RWPE1 (cell line): ENCODE measurements around the gene ARV1.
A peak's percentile ranks its signal among the peaks of the same experiment; 100 is the strongest.

ENCODE experiments used
- CTCF ChIA-PET: fragments of 350-600 bp; sonication (Branson Sonifier 250); formaldehyde crosslinking; extraction: SDS; loops from one replicate; lab custom pipeline; 2021; lab: Yijun Ruan, JAX
- POLR2A ChIA-PET: fragments of 400-600 bp; formaldehyde crosslinking; extraction: SDS; loops from one replicate; lab custom pipeline; 2020; ENCODE audit warnings: antibody characterized with exemption; ENCODE audit not compliant: low non-redundant PET; lab: Yijun Ruan, JAX
- DNase-seq: peaks from one replicate; pipeline ENCODE4 v3.0.0; 2012; ENCODE audit warnings: low spot score
- H3K27ac ChIP-seq: fragments of 450-650 bp; 2 replicates; pipeline ENCODE4 v1.5.1; 2017
- TF ChIP-seq, protein P1 (sequence below): fragments of 450-650 bp; conservative IDR thresholded peaks from 2 replicates; pipeline ENCODE4 v1.5.1; 2017; ENCODE audit warnings: low read depth, mild to moderate bottlenecking

The ARV1 gene

DNA sequence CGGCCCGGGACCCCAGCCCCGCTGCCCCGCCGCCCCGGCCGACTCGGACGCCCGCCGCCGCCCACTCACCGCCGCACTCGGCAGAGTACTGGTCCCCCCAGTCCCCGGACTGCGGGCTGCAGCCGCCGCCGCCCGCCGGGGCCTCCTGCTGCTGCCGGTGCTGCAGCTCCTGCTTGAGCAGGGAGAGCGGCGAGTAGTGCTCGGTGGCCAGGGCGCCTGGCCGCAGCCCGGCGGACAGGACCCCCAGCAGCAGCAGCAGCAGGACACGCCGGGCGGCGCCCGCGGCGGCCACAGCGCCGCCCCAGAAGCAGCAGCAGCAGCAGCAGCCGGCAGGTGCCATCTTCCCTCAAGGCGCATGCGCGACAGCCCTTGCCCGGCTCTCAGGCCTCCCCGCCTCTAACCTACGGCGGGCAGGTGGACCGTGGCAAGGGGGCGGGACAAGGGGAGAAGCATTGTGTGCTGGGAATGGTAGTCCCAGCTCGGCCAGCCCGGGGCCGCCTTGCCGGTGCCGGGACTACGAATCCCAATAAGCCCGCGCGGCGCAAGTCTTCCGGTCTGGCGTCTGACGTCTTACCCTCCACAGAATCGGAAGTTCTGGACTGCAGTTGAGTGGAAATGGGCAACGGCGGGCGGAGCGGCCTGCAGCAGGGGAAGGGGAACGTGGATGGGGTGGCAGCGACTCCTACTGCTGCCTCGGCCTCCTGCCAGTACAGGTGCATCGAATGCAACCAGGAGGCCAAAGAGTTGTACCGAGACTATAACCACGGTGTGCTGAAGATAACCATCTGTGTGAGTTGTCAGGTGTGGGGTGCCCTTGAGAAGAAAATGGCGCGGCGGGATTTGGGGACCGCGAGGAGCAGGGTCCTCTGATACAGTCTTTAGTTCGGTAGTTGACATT, at the start of gene ARV1, which contains the start of gene TTC13:
TSS of gene ARV1 (plus strand) at position 604 of the 898 bp plus-strand sequence. CDS start at position 616, 12 bp downstream.
TSS of gene TTC13 (minus strand) at position 371 of the 898 bp plus-strand sequence. CDS start at position 340, 31 bp downstream.
- peak; percentile 98 for DNase-seq
- TF ChIP-seq, protein P1, sequence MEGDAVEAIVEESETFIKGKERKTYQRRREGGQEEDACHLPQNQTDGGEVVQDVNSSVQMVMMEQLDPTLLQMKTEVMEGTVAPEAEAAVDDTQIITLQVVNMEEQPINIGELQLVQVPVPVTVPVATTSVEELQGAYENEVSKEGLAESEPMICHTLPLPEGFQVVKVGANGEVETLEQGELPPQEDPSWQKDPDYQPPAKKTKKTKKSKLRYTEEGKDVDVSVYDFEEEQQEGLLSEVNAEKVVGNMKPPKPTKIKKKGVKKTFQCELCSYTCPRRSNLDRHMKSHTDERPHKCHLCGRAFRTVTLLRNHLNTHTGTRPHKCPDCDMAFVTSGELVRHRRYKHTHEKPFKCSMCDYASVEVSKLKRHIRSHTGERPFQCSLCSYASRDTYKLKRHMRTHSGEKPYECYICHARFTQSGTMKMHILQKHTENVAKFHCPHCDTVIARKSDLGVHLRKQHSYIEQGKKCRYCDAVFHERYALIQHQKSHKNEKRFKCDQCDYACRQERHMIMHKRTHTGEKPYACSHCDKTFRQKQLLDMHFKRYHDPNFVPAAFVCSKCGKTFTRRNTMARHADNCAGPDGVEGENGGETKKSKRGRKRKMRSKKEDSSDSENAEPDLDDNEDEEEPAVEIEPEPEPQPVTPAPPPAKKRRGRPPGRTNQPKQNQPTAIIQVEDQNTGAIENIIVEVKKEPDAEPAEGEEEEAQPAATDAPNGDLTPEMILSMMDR, result peak; percentile 75
- ChIA-PET CTCF (interaction anchor here (0.6 to 1.8 kb wide), 6 partner anchors 53 to 1505 kb away, joined by 3 to 7 read pairs (median 4); no protein-coding TSS in a partner anchor), POLR2A (no interaction called here)
- H3K27ac ChIP-seq, result peak within 1 kb of the TSS; percentile 67

DNA sequence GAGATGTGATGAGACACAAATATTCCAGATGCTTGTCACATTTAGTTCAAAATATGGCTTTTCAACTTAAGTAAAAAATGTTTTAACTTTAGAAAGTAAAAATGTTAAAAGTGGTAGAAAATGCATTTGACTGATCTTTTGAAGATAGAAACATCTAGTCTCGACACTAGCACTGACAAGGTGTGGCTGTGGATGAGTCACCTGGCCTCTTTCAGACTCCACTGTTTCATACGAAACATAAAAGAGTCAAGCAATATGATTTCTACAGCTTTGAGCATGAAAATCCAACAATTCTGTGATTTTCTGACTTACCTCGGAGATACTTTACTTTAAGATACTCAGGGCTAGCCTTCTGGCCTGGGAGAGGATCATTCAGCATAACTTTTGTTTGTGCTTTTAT, 47.9 kb upstream of the ARV1 start:
- TF ChIP-seq, protein P1, result no peak
- peak; percentile 20 for DNase-seq
- H3K27ac ChIP-seq, result no peak overlapping the region
- POLR2A ChIA-PET, result no interaction called here
- CTCF ChIA-PET, result no interaction called here

DNA sequence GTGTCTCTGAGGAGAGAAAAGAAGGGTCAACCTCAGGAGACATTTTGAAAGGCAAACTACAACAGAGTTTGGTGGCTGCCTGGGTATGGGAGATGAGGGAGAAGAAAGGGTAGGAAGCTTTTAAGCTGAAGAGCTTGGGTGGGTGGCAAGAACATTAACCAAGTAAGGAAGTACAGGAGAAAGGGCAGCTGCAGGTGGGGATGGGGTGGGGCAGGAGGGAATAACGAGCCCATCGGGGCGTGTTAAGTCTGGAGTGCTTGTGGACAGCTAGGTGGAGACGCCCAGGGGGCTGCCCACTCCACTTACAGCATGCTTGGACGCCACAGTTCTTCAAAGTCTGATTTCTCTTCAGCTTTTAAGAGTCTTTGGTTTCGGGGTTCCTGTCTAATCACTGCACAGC, 43.0 kb upstream of the ARV1 start:
- TF ChIP-seq, protein P1, result no peak
- no peak for DNase-seq
- H3K27ac ChIP-seq, result no peak overlapping the region
- ChIA-PET CTCF (interaction anchor here (0.6 kb wide), 1 partner anchor 9 kb away, joined by 3 read pairs; no protein-coding TSS in a partner anchor), POLR2A (no interaction called here)

DNA sequence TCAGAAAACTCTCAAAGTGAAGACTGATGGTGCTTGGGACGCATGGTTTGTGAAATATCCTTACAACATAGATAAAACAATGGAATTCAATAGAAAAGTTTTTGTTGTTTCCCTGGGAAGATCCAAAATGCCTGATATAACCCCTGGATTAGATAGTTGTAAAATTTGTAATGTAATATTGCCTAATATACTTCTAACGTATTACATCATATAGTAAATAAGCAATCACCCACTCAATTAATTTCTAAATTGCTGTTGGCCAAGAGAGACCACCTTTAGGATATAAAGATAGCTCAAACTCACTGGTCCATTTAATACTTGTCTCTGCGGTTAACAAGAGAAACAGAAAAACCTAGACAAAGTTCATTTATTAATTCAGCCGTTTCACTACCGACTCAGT, 42.4 kb upstream of the ARV1 start:
- TF ChIP-seq, protein P1, result no peak
- H3K27ac ChIP-seq, result no peak overlapping the region
- ChIA-PET CTCF (no interaction called here), POLR2A (no interaction called here)
- no peak for DNase-seq

DNA sequence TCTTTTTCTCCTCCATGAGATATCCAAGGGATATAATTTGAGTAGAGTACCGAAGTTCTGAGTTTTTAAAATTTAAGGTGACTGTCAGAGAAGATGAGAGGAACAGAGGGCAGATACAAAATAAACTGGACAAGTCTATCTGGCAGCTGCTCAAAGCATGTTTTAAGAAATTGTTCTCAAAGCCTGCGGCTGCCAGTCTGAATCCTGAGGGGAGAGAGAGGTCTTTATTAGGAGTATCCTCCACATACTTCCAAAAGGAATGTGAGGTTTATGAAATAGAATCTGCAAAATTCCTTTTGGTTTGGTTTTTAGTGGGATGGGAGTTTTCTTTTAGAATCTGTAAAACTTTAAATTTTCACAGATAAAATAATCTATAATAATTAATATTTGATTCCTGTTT, 41.5 kb upstream of the ARV1 start:
- DNase-seq, result no peak
- POLR2A ChIA-PET, result no interaction called here
- CTCF ChIA-PET, result no interaction called here
- TF ChIP-seq, protein P1, result no peak
- H3K27ac ChIP-seq, result no peak overlapping the region

DNA sequence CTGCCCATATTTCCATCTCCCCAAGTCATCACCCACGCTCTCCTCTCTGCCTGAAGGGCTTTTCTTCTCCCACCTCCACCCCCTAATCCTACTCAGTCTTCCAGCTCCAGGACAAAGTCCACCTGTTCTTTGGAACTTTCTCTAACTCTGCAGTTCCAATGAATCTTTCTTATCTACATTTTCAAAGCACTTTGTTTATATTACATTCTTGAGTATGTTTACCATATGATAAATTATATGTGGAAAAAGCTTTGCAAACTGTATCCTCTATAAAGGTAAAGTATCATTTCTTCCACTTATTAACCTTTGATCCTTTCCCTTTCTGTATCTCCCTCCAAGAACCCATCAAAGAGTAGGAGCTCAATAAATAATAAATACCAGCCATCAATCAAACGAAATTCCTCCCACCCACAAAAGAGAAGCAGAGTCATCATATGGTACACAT, 39.9 kb upstream of the ARV1 start:
- TF ChIP-seq, protein P1, result no peak
- DNase-seq, result no peak
- ChIA-PET POLR2A (no interaction called here), CTCF (interaction anchor here (0.6 kb wide), 1 partner anchor 1911 kb away, joined by 3 read pairs; no protein-coding TSS in a partner anchor)
- no peak overlapping the region for H3K27ac ChIP-seq
